Liver (tissue), 9 donors: ENCODE results near the gene APOL6. TPM values are rescaled to one million over a fixed set of nuclear protein-coding genes. Genes with fewer than 3 reads are reported as not detected.
"Not testable (repeated sequence)": the region's sequence is repeated elsewhere in the genome, so short reads cannot be mapped to it uniquely, and the experiment has no call there.

Experiments used
- DNase-seq: peaks from one replicate; pipeline ENCODE4 v3.0.0-alpha.2; 2017; ENCODE audit warnings: low spot score
- H3K27ac ChIP-seq, 2 donors: one replicate each; pipeline ENCODE4 v1.7.0; 2013; ENCODE audit warnings: inconsistent platforms in 2 of 2, low read length in 2 of 2, control low read depth in 1 of 2, low read depth in 1 of 2, mild to moderate bottlenecking in 1 of 2
- H3K27me3 ChIP-seq, 4 donors: one replicate each; pipeline versions ENCODE4 v1.6.1 to v1.7.0; 2013; ENCODE audit warnings: low read length in 3 of 4, inconsistent platforms in 1 of 4, mild to moderate bottlenecking in 1 of 4, moderate library complexity in 1 of 4; ENCODE audit not compliant: control insufficient read depth in 4 of 4, insufficient read depth in 4 of 4
- H3K36me3 ChIP-seq, 4 donors: one replicate each; pipeline versions ENCODE4 v1.6.1 to v1.7.0; 2013; ENCODE audit warnings: low read length in 3 of 4, mild to moderate bottlenecking in 3 of 4, low read depth in 1 of 4, moderate library complexity in 1 of 4; ENCODE audit not compliant: control insufficient read depth in 4 of 4, insufficient read depth in 3 of 4
- H3K4me1 ChIP-seq, 4 donors: one replicate each; pipeline versions ENCODE4 v1.6.1 to v1.7.0; 2013; ENCODE audit warnings: low read length in 3 of 4, mild to moderate bottlenecking in 3 of 4, moderate library complexity in 1 of 4; ENCODE audit not compliant: control insufficient read depth in 4 of 4, insufficient read depth in 4 of 4
- H3K4me3 ChIP-seq, 3 donors: one replicate each; pipeline versions ENCODE4 v1.6.1 to v1.7.0; 2013; ENCODE audit warnings: low read length in 3 of 3, control low read depth in 1 of 3, low read depth in 1 of 3, mild to moderate bottlenecking in 1 of 3
- H3K9ac ChIP-seq, 2 donors: one replicate each; pipeline ENCODE4 v1.7.0; 2013; ENCODE audit warnings: low read length in 2 of 2, mild to moderate bottlenecking in 2 of 2, moderate library complexity in 2 of 2, control low read depth in 1 of 2, low read depth in 1 of 2
- H3K9me3 ChIP-seq, 4 donors: one replicate each; pipeline versions ENCODE4 v1.6.1 to v1.7.0; 2013; ENCODE audit warnings: low read length in 3 of 4; ENCODE audit not compliant: control insufficient read depth in 4 of 4
- EGR1 ChIP-seq, 2 donors: IDR thresholded peaks; 2 replicates each; pipeline ENCODE4 v1.6.1; 2016 to 2018; ENCODE audit warnings: antibody characterized with exemption in 2 of 2, low read depth in 2 of 2
- GABPA ChIP-seq, 2 donors: IDR thresholded peaks in 1 of 2; conservative IDR thresholded peaks in 1 of 2; 2 replicates each; pipeline ENCODE4 v1.6.1; 2016; ENCODE audit warnings: antibody characterized with exemption in 2 of 2, mild to moderate bottlenecking in 1 of 2, moderate library complexity in 1 of 2
- HNF4A ChIP-seq, 2 donors: conservative IDR thresholded peaks; 2 replicates each; pipeline ENCODE4 v1.6.1; 2016; ENCODE audit warnings: antibody characterized with exemption in 2 of 2, mild to moderate bottlenecking in 2 of 2
- HNF4G ChIP-seq: IDR thresholded peaks from 2 replicates; pipeline ENCODE4 v1.6.1; 2016; ENCODE audit warnings: antibody characterized with exemption
- RAD21 ChIP-seq, 2 donors: IDR thresholded peaks; 2 replicates each; pipeline ENCODE4 v1.6.1; 2016; ENCODE audit warnings: antibody characterized with exemption in 2 of 2, mild to moderate bottlenecking in 2 of 2
- RXRA ChIP-seq, 2 donors: IDR thresholded peaks; 2 replicates each; pipeline ENCODE4 v1.6.1; 2017 to 2018; ENCODE audit warnings: antibody characterized with exemption in 2 of 2, mild to moderate bottlenecking in 1 of 2
- SP1 ChIP-seq: IDR thresholded peaks from 2 replicates; pipeline ENCODE4 v1.6.1; 2018; ENCODE audit warnings: antibody characterized with exemption, mild to moderate bottlenecking
- TAF1 ChIP-seq: conservative IDR thresholded peaks from 2 replicates; pipeline ENCODE4 v1.6.1; 2016; ENCODE audit warnings: antibody characterized with exemption, mild to moderate bottlenecking
- YY1 ChIP-seq: IDR thresholded peaks from 2 replicates; pipeline ENCODE4 v1.6.1; 2016; ENCODE audit warnings: antibody characterized with exemption, mild to moderate bottlenecking
- WGBS: extraction: QIAGEN DNeasy Blood & Tissue Kit; methylation state at CpG from one replicate; pipeline ENCODE4 v1.1.7; 2013; 5-methylcytosine and 5-hydroxymethylcytosine counted together
- polyA plus RNA-seq, 2 donors: library from polyadenylated mRNA; stranded (reverse) in 1 of 2; unstranded in 1 of 2; fragments of 200-250 nt in 1 of 2; fragments of >200 nt in 1 of 2; fragmentation: Nextera tagmentation in 1 of 2; extraction: Ambion mirVana in 1 of 2; gene quantifications; one replicate each; pipeline versions ENCODE4 v1.2.1 to v1.2.3, GENCODE V29; 2013 to 2015
- total RNA-seq, 2 donors: library from RNA; depleted of rRNA; stranded (reverse); fragments of >200 nt; gene quantifications; one replicate each; pipeline ENCODE4 v1.2.3, GENCODE V29; 2014
- TF ChIP-seq, protein P1 (sequence below): IDR thresholded peaks from 2 replicates; pipeline ENCODE4 v1.6.1; 2016; ENCODE audit warnings: antibody characterized with exemption
- TF ChIP-seq, protein P2 (sequence below): IDR thresholded peaks from 2 replicates; pipeline ENCODE4 v1.6.1; 2016; ENCODE audit warnings: antibody characterized with exemption
- TF ChIP-seq, protein P3 (sequence below): IDR thresholded peaks from 2 replicates; pipeline ENCODE4 v1.6.1; 2016; ENCODE audit warnings: antibody characterized with exemption
- TF ChIP-seq, protein P4 (sequence below): fragments of 150-350 bp; IDR thresholded peaks from 2 replicates; pipeline ENCODE4 v1.5.1; 2017; ENCODE audit warnings: improper control_type of control experiment, low read depth, low read length; ENCODE audit not compliant: missing input control
- donor health status: healthy.
- donor health status: healthy.
- donor health status: healthy.
- donor health status: healthy.
- donor health status: healthy.

The APOL6 gene
- total and polyA plus RNA-seq, 4 donors = 10.3 to 80.1 (median 17.3) TPM

DNA sequence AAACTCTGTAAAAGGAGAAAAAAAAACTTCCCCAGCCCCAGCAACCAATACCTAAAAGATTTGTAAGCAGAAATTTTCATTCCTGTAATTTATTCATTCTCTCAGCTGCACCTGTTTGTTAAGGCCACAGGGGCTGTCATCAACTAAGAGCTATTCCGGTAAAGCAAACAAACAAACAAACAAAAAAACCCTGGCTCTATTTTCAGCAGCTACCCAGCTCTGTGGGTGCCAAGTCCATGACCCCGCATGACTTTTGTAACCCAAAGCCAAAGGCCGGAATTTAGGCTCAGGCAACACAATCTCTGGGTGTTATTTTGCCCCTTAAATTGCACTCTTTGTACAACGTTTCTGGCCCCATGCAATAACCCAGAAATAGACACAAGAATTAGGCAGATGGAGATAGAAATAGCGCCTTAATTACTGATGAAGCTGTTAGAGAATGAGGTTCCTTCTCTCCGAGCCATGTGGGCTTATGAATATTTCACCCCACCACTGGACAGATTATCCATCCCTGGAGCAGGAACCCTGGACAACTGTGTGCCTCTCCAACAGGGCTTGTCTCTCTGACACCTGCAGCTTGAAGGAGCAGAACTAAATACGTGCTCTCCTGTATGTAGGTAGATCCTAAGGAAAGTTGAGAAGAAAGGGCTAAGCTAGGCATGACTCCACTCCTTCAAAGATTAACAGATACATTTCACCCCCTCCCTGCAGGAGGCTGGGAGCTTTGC, 29.4 kb downstream of the APOL6 start (continued):
- TF ChIP-seq, protein P1, sequence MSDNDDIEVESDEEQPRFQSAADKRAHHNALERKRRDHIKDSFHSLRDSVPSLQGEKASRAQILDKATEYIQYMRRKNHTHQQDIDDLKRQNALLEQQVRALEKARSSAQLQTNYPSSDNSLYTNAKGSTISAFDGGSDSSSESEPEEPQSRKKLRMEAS = no peak
- TF ChIP-seq RAD21 (IDR thresholded peaks at IDR 0.05) = peak; percentile 44 to 61
- TF ChIP-seq RXRA (IDR thresholded peaks at IDR 0.05) = peak; percentile 91 to 96
- peak; percentile 98 to 99 for TF ChIP-seq HNF4A (conservative IDR thresholded peaks at IDR 0.05)
- TF ChIP-seq, protein P2, sequence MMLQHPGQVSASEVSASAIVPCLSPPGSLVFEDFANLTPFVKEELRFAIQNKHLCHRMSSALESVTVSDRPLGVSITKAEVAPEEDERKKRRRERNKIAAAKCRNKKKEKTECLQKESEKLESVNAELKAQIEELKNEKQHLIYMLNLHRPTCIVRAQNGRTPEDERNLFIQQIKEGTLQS = no peak

DNA sequence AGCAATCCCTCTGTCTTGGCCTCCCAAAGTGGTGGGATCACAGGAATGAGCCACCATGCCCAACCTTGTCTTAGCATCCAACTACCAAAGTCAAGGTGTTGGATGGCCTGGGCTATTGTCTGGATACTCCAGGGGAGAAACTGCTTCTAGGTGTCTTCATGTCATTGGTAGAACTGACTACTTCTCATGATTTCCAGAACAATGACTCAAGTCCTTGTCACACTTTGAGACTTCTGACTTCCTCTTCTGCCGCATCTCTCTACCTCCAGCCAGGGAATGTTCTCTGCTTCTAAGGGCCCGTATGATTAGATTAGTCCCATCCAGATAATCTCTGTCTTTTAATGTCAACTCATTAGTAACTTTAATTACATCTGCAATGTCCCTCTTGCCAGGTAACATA, 30.6 kb downstream of the APOL6 start:
- no peak for DNase-seq
- H3K27ac ChIP-seq = no peak overlapping the region
- no peak overlapping the region for H3K9ac ChIP-seq
- H3K36me3 ChIP-seq = no peaks in the 10 kb centered on the region
- no peak for TF ChIP-seq SP1
- no peak for TF ChIP-seq EGR1 (IDR thresholded peaks at IDR 0.05; ENCODE audit: low read depth in 2 of 2)
- TF ChIP-seq HNF4G = no peak
- TF ChIP-seq, protein P2 = no peak
- TF ChIP-seq, protein P3, sequence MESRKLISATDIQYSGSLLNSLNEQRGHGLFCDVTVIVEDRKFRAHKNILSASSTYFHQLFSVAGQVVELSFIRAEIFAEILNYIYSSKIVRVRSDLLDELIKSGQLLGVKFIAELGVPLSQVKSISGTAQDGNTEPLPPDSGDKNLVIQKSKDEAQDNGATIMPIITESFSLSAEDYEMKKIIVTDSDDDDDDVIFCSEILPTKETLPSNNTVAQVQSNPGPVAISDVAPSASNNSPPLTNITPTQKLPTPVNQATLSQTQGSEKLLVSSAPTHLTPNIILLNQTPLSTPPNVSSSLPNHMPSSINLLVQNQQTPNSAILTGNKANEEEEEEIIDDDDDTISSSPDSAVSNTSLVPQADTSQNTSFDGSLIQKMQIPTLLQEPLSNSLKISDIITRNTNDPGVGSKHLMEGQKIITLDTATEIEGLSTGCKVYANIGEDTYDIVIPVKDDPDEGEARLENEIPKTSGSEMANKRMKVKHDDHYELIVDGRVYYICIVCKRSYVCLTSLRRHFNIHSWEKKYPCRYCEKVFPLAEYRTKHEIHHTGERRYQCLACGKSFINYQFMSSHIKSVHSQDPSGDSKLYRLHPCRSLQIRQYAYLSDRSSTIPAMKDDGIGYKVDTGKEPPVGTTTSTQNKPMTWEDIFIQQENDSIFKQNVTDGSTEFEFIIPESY = no peak
- no peak for TF ChIP-seq TAF1
- TF ChIP-seq, protein P4, sequence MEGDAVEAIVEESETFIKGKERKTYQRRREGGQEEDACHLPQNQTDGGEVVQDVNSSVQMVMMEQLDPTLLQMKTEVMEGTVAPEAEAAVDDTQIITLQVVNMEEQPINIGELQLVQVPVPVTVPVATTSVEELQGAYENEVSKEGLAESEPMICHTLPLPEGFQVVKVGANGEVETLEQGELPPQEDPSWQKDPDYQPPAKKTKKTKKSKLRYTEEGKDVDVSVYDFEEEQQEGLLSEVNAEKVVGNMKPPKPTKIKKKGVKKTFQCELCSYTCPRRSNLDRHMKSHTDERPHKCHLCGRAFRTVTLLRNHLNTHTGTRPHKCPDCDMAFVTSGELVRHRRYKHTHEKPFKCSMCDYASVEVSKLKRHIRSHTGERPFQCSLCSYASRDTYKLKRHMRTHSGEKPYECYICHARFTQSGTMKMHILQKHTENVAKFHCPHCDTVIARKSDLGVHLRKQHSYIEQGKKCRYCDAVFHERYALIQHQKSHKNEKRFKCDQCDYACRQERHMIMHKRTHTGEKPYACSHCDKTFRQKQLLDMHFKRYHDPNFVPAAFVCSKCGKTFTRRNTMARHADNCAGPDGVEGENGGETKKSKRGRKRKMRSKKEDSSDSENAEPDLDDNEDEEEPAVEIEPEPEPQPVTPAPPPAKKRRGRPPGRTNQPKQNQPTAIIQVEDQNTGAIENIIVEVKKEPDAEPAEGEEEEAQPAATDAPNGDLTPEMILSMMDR = no peak
- no peak for TF ChIP-seq GABPA (IDR thresholded peaks at IDR 0.05 in 1 of 2, conservative IDR thresholded peaks at IDR 0.05 in 1 of 2)
- TF ChIP-seq RXRA (IDR thresholded peaks at IDR 0.05) = no peak
- TF ChIP-seq YY1 = no peak
- TF ChIP-seq, protein P1 = no peak
- peaks cover 2 to 10% (median 7%) of the 10 kb centered on the region in 4 donors for H3K4me1 ChIP-seq
- WGBS = 93% methylated on average over 2 of the region's 2 CpGs
- H3K4me3 ChIP-seq = no peak overlapping the region
- peaks cover 0 to 3% (median 2%) of the 10 kb centered on the region in 4 donors for H3K9me3 ChIP-seq
- no peaks in the 10 kb centered on the region for H3K27me3 ChIP-seq

DNA sequence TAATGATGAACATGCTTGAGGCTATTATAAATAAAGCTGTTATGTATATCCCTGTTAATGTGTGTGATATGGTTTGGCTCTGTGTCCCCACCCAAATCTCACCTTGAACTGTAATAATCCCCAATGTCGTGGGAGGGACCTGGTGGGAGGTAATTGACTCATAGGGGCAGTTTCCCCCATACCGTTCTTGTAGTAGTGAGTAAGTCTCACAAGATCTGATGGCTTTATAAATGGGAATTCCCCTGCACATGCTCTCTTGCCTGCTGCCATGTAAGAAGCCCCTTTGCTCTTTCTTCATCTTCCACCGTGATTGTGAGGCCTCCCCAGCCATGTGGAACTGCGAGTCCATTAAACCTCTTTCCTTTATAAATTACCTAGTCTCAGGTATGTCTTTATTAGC, 31.2 kb downstream of the APOL6 start:
- not testable (repeated sequence) for H3K27ac ChIP-seq, DNase-seq, H3K27me3 ChIP-seq, H3K36me3 ChIP-seq, H3K9ac ChIP-seq, H3K9me3 ChIP-seq, H3K4me3 ChIP-seq
- 82% methylated on average over 4 of the region's 4 CpGs for WGBS
- H3K4me1 ChIP-seq = peaks cover 2 to 10% (median 7%) of the 10 kb centered on the region in 4 donors
